Measurements from ENCODE around the gene HACD3. TPM values are rescaled to one million over a fixed set of nuclear protein-coding genes. Genes with fewer than 3 reads are reported as not detected.

HACD3 gene
- total and polyA plus RNA-seq, 9 of the 15 experiments (the other 6 are each of a cell fraction or from before 2014, with no cell fraction given), result 48.1 to 117 (median 72.8) TPM

DNA sequence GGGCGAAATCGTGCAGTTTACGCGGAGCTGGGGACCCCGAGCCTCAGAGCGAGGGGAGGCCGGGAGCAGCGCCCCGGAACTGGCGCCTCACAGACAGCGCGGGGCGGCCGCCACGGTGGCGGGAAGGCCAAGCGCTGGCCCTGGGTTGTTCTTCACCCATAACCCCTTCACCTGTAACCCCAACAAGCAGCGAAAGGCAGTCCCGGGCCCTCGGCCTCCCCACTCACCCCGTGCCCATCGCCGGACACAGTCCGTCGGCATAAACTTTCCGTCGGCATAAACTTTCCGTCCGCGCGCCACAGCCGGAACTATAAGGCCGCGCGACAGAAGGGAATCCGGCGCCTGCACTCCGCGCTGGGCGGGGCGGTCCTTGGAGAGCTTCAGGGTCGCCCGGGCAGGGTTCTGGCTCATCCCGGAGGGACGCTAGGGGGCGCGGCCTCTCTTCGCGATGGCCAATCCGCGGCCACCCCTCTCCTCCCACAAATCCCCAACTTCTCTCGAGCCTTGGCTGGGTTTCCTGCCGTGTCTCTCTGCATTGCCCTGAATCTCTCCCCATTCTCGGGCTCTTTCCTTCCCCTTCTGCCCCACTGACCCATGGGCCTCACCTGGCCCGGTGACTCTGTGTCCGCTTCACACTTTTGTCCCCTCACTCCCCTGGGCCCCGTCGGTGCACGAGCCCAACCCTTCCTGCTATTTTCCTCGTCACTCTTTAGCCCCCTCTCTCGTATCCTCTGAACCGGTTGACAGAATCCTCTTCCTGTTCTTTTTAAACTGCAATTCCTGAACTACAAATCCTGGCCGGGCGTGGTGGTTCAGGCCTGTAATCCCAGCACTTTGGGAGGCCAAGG is 80.8 kb downstream of the HACD3 start, which contains the start of gene INTS14 (continued):
- TF ChIP-seq, protein P1, sequence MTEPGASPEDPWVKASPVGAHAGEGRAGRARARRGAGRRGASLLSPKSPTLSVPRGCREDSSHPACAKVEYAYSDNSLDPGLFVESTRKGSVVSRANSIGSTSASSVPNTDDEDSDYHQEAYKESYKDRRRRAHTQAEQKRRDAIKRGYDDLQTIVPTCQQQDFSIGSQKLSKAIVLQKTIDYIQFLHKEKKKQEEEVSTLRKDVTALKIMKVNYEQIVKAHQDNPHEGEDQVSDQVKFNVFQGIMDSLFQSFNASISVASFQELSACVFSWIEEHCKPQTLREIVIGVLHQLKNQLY (CRISPR knock-in tag; conservative IDR thresholded peaks at IDR 0.05), result no peak
- TF ChIP-seq ZNF766 (CRISPR knock-in tag; conservative IDR thresholded peaks at IDR 0.05) (0 out of 2 replicates have a peak, but pooled peaks have one; percentile 2), THRAP3 (IDR thresholded peaks at IDR 0.05; ENCODE audit: borderline replicate concordance) (peak; percentile 58; the same call in 1 of the 2 replicates), ZSCAN32 (CRISPR knock-in tag; IDR thresholded peaks at IDR 0.05) (no peak), PTBP1 (IDR thresholded peaks at IDR 0.05; ENCODE audit: low read depth, low read length) (no peak), HDAC6 (IDR thresholded peaks at IDR 0.05; ENCODE audit: low read depth, low read length) (no peak), FOXA3 (CRISPR knock-in tag; conservative IDR thresholded peaks at IDR 0.05 in 1 of 2, IDR thresholded peaks at IDR 0.05 in 1 of 2) (0 out of 4 replicates have a peak, but pooled peaks of 1 of the 2 experiments have one; percentile 44), DNMT1 (IDR thresholded peaks at IDR 0.05) (no peak), TEAD1 (CRISPR knock-in tag; IDR thresholded peaks at IDR 0.05) (peak; percentile 82 to 90), KHSRP (IDR thresholded peaks at IDR 0.05) (no peak), SAP30 (IDR thresholded peaks at IDR 0.05; ENCODE audit: borderline replicate concordance, insufficient read depth, low read depth, low read length, poor library complexity, severe bottlenecking) (no peak), NFATC3 (IDR thresholded peaks at IDR 0.05) (no peak; the same call in 1 of the 2 replicates), SMARCA4 (IDR thresholded peaks at IDR 0.05) (peak; percentile 76)
- TF ChIP-seq, protein P2, sequence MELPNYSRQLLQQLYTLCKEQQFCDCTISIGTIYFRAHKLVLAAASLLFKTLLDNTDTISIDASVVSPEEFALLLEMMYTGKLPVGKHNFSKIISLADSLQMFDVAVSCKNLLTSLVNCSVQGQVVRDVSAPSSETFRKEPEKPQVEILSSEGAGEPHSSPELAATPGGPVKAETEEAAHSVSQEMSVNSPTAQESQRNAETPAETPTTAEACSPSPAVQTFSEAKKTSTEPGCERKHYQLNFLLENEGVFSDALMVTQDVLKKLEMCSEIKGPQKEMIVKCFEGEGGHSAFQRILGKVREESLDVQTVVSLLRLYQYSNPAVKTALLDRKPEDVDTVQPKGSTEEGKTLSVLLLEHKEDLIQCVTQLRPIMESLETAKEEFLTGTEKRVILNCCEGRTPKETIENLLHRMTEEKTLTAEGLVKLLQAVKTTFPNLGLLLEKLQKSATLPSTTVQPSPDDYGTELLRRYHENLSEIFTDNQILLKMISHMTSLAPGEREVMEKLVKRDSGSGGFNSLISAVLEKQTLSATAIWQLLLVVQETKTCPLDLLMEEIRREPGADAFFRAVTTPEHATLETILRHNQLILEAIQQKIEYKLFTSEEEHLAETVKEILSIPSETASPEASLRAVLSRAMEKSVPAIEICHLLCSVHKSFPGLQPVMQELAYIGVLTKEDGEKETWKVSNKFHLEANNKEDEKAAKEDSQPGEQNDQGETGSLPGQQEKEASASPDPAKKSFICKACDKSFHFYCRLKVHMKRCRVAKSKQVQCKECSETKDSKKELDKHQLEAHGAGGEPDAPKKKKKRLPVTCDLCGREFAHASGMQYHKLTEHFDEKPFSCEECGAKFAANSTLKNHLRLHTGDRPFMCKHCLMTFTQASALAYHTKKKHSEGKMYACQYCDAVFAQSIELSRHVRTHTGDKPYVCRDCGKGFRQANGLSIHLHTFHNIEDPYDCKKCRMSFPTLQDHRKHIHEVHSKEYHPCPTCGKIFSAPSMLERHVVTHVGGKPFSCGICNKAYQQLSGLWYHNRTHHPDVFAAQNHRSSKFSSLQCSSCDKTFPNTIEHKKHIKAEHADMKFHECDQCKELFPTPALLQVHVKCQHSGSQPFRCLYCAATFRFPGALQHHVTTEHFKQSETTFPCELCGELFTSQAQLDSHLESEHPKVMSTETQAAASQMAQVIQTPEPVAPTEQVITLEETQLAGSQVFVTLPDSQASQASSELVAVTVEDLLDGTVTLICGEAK (IDR thresholded peaks at IDR 0.05), result peak; percentile 98
- TF ChIP-seq, protein P2 (CRISPR knock-in tag; IDR thresholded peaks at IDR 0.05), result no peak

Data from K562 (cell line).